H1 (cell line): ENCODE results near the gene OSBPL2. TPM values are rescaled to one million over a fixed set of nuclear protein-coding genes. Genes with fewer than 3 reads are reported as not detected.
A peak's percentile ranks its signal among the peaks of the same experiment; 100 is the strongest.

ENCODE experiments used
- CTCF ChIA-PET: fragments of 300-600 bp; sonication (Branson Sonifier 250); formaldehyde crosslinking; loops from one replicate; lab custom pipeline; 2021; ENCODE audit not compliant: partially characterized antibody; lab: Charles Lee
- POLR2A ChIA-PET: fragments of 300-600 bp; sonication (Branson Sonifier 250); formaldehyde crosslinking; loops from one replicate; lab custom pipeline; 2021; ENCODE audit warnings: inconsistent platforms; ENCODE audit not compliant: partially characterized antibody; lab: Charles Lee
- DNase-seq, 2 experiments: peaks; one replicate each; pipeline versions ENCODE4 v3.0.0 to v3.0.0-alpha.2; 2010 to 2022; ENCODE audit warnings: low spot score in 2 of 2, low read depth in 1 of 2, mixed read lengths in 1 of 2
- FAIRE-seq: peaks from 2 replicates; lab custom pipeline; 2011; peaks lifted over from hg19 to GRCh38; lab: Jason Lieb, UNC
- H2AFZ ChIP-seq: 2 replicates; pipeline ENCODE4 v1.8.1; 2012; ENCODE audit warnings: low read length, inconsistent platforms
- H2AK5ac ChIP-seq: 2 replicates; pipeline ENCODE4 v1.6.1; 2013; ENCODE audit warnings: low read depth, low read length
- H2BK120ac ChIP-seq: replicated peaks from 2 replicates; pipeline ENCODE3; 2013; ENCODE audit warnings: low read depth, low read length, inconsistent platforms
- H2BK12ac ChIP-seq: 2 replicates; pipeline ENCODE4 v1.6.1; 2013; ENCODE audit warnings: low read depth, low read length
- H2BK15ac ChIP-seq: 2 replicates; pipeline ENCODE4 v1.6.1; 2013; ENCODE audit warnings: low read length
- H2BK20ac ChIP-seq: 2 replicates; pipeline ENCODE4 v1.6.1; 2013; ENCODE audit warnings: low read length
- H2BK5ac ChIP-seq: 2 replicates; pipeline ENCODE4 v1.6.1; 2013; ENCODE audit warnings: low read depth, low read length
- H3K14ac ChIP-seq: 2 replicates; pipeline ENCODE4 v1.6.1; 2013; ENCODE audit warnings: inconsistent platforms; ENCODE audit not compliant: insufficient read length
- H3K18ac ChIP-seq: 2 replicates; pipeline ENCODE4 v1.6.1; 2013; ENCODE audit warnings: low read length; ENCODE audit errors: extremely low read depth
- H3K23ac ChIP-seq: 2 replicates; pipeline ENCODE4 v1.6.1; 2013; ENCODE audit warnings: inconsistent platforms; ENCODE audit not compliant: insufficient read length
- H3K23me2 ChIP-seq: 2 replicates; pipeline ENCODE4 v1.6.1; 2013; ENCODE audit warnings: low read depth, low read length
- H3K27ac ChIP-seq: 2 replicates; pipeline ENCODE4 v1.6.1; 2011; ENCODE audit warnings: low read depth, low read length, inconsistent platforms
- H3K27me3 ChIP-seq, 4 experiments: replicated peaks in 1 of 4; 1 replicate in 1 of 4; 2 replicates in 3 of 4; pipeline versions ENCODE4 v1.6.1 to v1.8.1; 2011 to 2013; ENCODE audit warnings: low read length in 3 of 4, mild to moderate bottlenecking in 3 of 4, inconsistent platforms in 2 of 4, mixed read lengths in 2 of 4, moderate library complexity in 1 of 4; ENCODE audit not compliant: control insufficient read depth in 3 of 4, insufficient read depth in 3 of 4; ENCODE audit errors: extremely low read depth in 1 of 4
- H3K36me3 ChIP-seq, 4 experiments: 2 replicates each; pipeline versions ENCODE4 v1.6.1 to v1.8.1; 2011 to 2013; ENCODE audit warnings: mild to moderate bottlenecking in 4 of 4, low read length in 3 of 4, moderate library complexity in 2 of 4, control low read depth in 1 of 4, inconsistent platforms in 1 of 4; ENCODE audit not compliant: insufficient read depth in 4 of 4, control insufficient read depth in 2 of 4
- H3K4ac ChIP-seq: replicated peaks from 2 replicates; pipeline ENCODE3; 2013; ENCODE audit warnings: low read length, low read depth, mixed read lengths, inconsistent platforms; ENCODE audit not compliant: insufficient read length
- H3K4me1 ChIP-seq, 4 experiments: replicated peaks in 1 of 4; 1 replicate in 1 of 4; 2 replicates in 3 of 4; pipeline versions ENCODE4 v1.6.1 to v1.8.1; 2011 to 2013; ENCODE audit warnings: low read length in 3 of 4, inconsistent platforms in 2 of 4, mixed read lengths in 1 of 4; ENCODE audit not compliant: insufficient read depth in 4 of 4, control insufficient read depth in 3 of 4
- H3K4me2 ChIP-seq, 2 experiments: 2 replicates each; pipeline versions ENCODE4 v1.6.1 to v1.8.1; 2011 to 2013; ENCODE audit warnings: low read depth in 2 of 2, low read length in 2 of 2, control low read depth in 1 of 2, inconsistent platforms in 1 of 2, mild to moderate bottlenecking in 1 of 2; ENCODE audit not compliant: insufficient read depth in 1 of 2
- H3K4me3 ChIP-seq, 4 experiments: fragments of 200-600, 300-600 bp in 1 of 4; sonication (generic), shearing (Covaris generic), sonication (Bioruptor Twin) in 1 of 4; 2 replicates each; pipeline versions ENCODE4 v1.5.1 to v1.8.1; 2011 to 2016; ENCODE audit warnings: low read length in 4 of 4, low read depth in 3 of 4, control low read depth in 2 of 4, inconsistent platforms in 2 of 4, mild to moderate bottlenecking in 2 of 4, mixed read lengths in 1 of 4, moderate library complexity in 1 of 4; ENCODE audit not compliant: insufficient read depth in 2 of 4; ENCODE audit errors: extremely low read depth in 1 of 4
- H3K56ac ChIP-seq: replicated peaks from 2 replicates; pipeline ENCODE3; 2013; ENCODE audit warnings: low read depth, mild to moderate bottlenecking, mixed read lengths, low read length, inconsistent platforms; ENCODE audit not compliant: insufficient read length
- H3K79me1 ChIP-seq: 2 replicates; pipeline ENCODE4 v1.6.1; 2013; ENCODE audit warnings: low read depth, low read length, control low read depth
- H3K79me2 ChIP-seq, 2 experiments: 2 replicates each; pipeline versions ENCODE4 v1.6.1 to v1.8.1; 2012 to 2013; ENCODE audit warnings: low read length in 2 of 2, mild to moderate bottlenecking in 2 of 2, inconsistent platforms in 1 of 2; ENCODE audit not compliant: insufficient read depth in 2 of 2, control insufficient read depth in 1 of 2
- H3K9ac ChIP-seq, 4 experiments: replicated peaks in 1 of 4; 1 replicate in 1 of 4; 2 replicates in 3 of 4; pipeline versions ENCODE4 v1.6.1 to v1.8.1; 2011 to 2013; ENCODE audit warnings: low read depth in 3 of 4, low read length in 3 of 4, control low read depth in 2 of 4, mild to moderate bottlenecking in 2 of 4, moderate library complexity in 2 of 4, inconsistent platforms in 1 of 4; ENCODE audit errors: extremely low read depth in 1 of 4
- H3K9me3 ChIP-seq, 2 experiments: 2 replicates each; pipeline versions ENCODE4 v1.6.1 to v1.8.1; 2012 to 2013; ENCODE audit warnings: mild to moderate bottlenecking in 2 of 2, moderate library complexity in 2 of 2, control low read depth in 1 of 2, inconsistent platforms in 1 of 2, low read depth in 1 of 2, low read length in 1 of 2, mixed read lengths in 1 of 2; ENCODE audit not compliant: insufficient read depth in 2 of 2
- H4K20me1 ChIP-seq, 2 experiments: replicated peaks in 1 of 2; 2 replicates each; pipeline versions ENCODE3 to v1.8.1; 2011 to 2013; ENCODE audit warnings: inconsistent platforms in 2 of 2, low read length in 2 of 2, mild to moderate bottlenecking in 1 of 2; ENCODE audit not compliant: insufficient read depth in 2 of 2, control insufficient read depth in 1 of 2
- H4K5ac ChIP-seq: 2 replicates; pipeline ENCODE4 v1.6.1; 2013; ENCODE audit warnings: low read length, low read depth, mixed read lengths, inconsistent platforms; ENCODE audit not compliant: insufficient read length
- H4K8ac ChIP-seq: 2 replicates; pipeline ENCODE4 v1.8.0; 2013; ENCODE audit warnings: mild to moderate bottlenecking, moderate library complexity, low read length, inconsistent platforms; ENCODE audit not compliant: insufficient read depth; ENCODE audit errors: extremely low read depth
- H4K91ac ChIP-seq: replicated peaks from 2 replicates; pipeline ENCODE3; 2013; ENCODE audit warnings: low read length, mixed read lengths, inconsistent platforms; ENCODE audit not compliant: insufficient read length
- CHD1 ChIP-seq: IDR thresholded peaks from 2 replicates; pipeline ENCODE4 v1.6.1; 2012; ENCODE audit warnings: low read depth, low read length, improper control_type of control experiment
- GTF2F1 ChIP-seq: IDR thresholded peaks from 2 replicates; pipeline ENCODE4 v1.6.1; 2012; ENCODE audit warnings: low read depth, low read length, improper control_type of control experiment, borderline replicate concordance
- HDAC2 ChIP-seq, 2 experiments: fragments of 300-600 bp in 1 of 2; sonication (generic) in 1 of 2; IDR thresholded peaks; 2 replicates each; pipeline ENCODE4 v1.6.1; 2011 to 2012; ENCODE audit warnings: low read depth in 2 of 2, low read length in 2 of 2, mild to moderate bottlenecking in 2 of 2, moderate library complexity in 2 of 2, borderline replicate concordance in 1 of 2, inconsistent platforms in 1 of 2
- PHF8 ChIP-seq: fragments of 200-600 bp; sonication (generic); conservative IDR thresholded peaks from 2 replicates; pipeline ENCODE4 v1.7.1; 2012; ENCODE audit warnings: low read depth, mild to moderate bottlenecking, inconsistent platforms, low read length, moderate library complexity
- RBBP5 ChIP-seq: IDR thresholded peaks from 2 replicates; pipeline ENCODE4 v1.7.1; 2012; ENCODE audit warnings: low read depth, mild to moderate bottlenecking, inconsistent platforms, low read length, moderate library complexity, borderline replicate concordance
- SAP30 ChIP-seq: fragments of 300-600 bp; sonication (generic); IDR thresholded peaks from 2 replicates; pipeline ENCODE4 v1.7.1; 2012; ENCODE audit warnings: low read length, moderate library complexity, mild to moderate bottlenecking, inconsistent platforms; ENCODE audit not compliant: insufficient read depth, insufficient replicate concordance
- SP2 ChIP-seq: IDR thresholded peaks from 2 replicates; pipeline ENCODE4 v1.6.1; 2012; ENCODE audit warnings: mild to moderate bottlenecking, low read length, inconsistent platforms
- SP4 ChIP-seq: IDR thresholded peaks from 2 replicates; pipeline ENCODE4 v1.6.1; 2012; ENCODE audit warnings: low read length, inconsistent platforms
- SUZ12 ChIP-seq: fragments of 200-600 bp; sonication (generic); IDR thresholded peaks from 2 replicates; pipeline ENCODE4 v1.6.1; 2012; ENCODE audit warnings: mild to moderate bottlenecking, inconsistent platforms, low read length, moderate library complexity, mixed read lengths
- TAF7 ChIP-seq: optimal IDR thresholded peaks from 2 replicates; pipeline ENCODE3; 2011; ENCODE audit warnings: low read depth, mild to moderate bottlenecking, inconsistent platforms, low read length, moderate library complexity, borderline replicate concordance
- TCF12 ChIP-seq: IDR thresholded peaks from 2 replicates; pipeline ENCODE4 v1.6.1; 2011; ENCODE audit warnings: low read depth, mild to moderate bottlenecking, low read length
- WGBS, 2 experiments: shearing (Covaris generic) in 1 of 2; methylation state at CpG; one replicate each; pipeline versions ENCODE4 v1.1.6 to v1.1.7; 2013 to 2015; ENCODE audit warnings: low lambda C conversion rate in 2 of 2, mixed read lengths in 2 of 2, inconsistent platforms in 1 of 2, low coverage in 1 of 2, missing lambda C conversion rate in 1 of 2; ENCODE audit not compliant: insufficient replicate concordance in 2 of 2, insufficient coverage in 1 of 2, insufficient read length in 1 of 2; ENCODE audit errors: extremely low coverage in 1 of 2, missing lambda C conversion rate in 1 of 2; 5-methylcytosine and 5-hydroxymethylcytosine counted together
- polyA plus RNA-seq, 7 experiments: library from polyadenylated mRNA; depleted of rRNA in 3 of 7; stranded (reverse) in 5 of 7; unstranded in 2 of 7; fragments of >200 nt in 5 of 7; fragments of 200-250 nt in 2 of 7; gene quantifications; 1 replicate in 5 of 7; 2 replicates in 1 of 7; 4 replicates in 1 of 7; pipeline versions ENCODE4 v1.2.1 to v1.2.3, GENCODE V29; 2011 to 2013; ENCODE audit warnings: missing spikeins in 2 of 7, mixed read lengths in 2 of 7
- total RNA-seq: library from RNA; stranded (reverse); fragmentation: NEBNext Ultra II Directional; extraction: Animal tissue kit (Norgen Biotek cat#: 25700); gene quantifications from 2 replicates; pipeline ENCODE4 v1.2.1, GENCODE V29; 2021

Gene OSBPL2
- total and polyA plus RNA-seq, 2 of the 8 experiments (the other 6 are each of a cell fraction or from before 2014, with no cell fraction given), result 11.7 to 42.4 TPM

GRCh38 chr20:62225820-62226635 lies 12.3 kb upstream of the OSBPL2 start:
- no peak overlapping the region for H2AK5ac ChIP-seq
- no peak for TF ChIP-seq SUZ12
- TF ChIP-seq TCF12, result no peak
- TF ChIP-seq TAF7, result no peak
- no peak for TF ChIP-seq HDAC2 (IDR thresholded peaks at IDR 0.05; ENCODE audit: borderline replicate concordance in 1 of 2, low read depth in 2 of 2, low read length in 2 of 2)
- no peak for TF ChIP-seq CHD1
- TF ChIP-seq PHF8, result no peak
- TF ChIP-seq SAP30, result no peak
- no peak for TF ChIP-seq SP4
- TF ChIP-seq RBBP5, result no peak
- TF ChIP-seq GTF2F1, result no peak
- no peak for TF ChIP-seq SP2

More at GRCh38 chr20:62225820-62226635, 12.3 kb upstream of the OSBPL2 start:
- H3K4me1 ChIP-seq, result peaks cover 0 to 15% (median 11%) of the 10 kb centered on the region in 4 experiments; a peak in 6 of 7 replicates
- H3K56ac ChIP-seq, result no peak overlapping the region
- H2BK5ac ChIP-seq, result no peak overlapping the region
- no peak overlapping the region for H3K4me3 ChIP-seq
- no peak overlapping the region for H4K91ac ChIP-seq
- no peak overlapping the region for H2BK12ac ChIP-seq
- peaks cover 0 to 21% of the 10 kb centered on the region in 2 experiments for H4K20me1 ChIP-seq
- DNase-seq, result no peak
- H3K4me2 ChIP-seq, result no peak overlapping the region
- no peak overlapping the region for H2BK15ac ChIP-seq
- no peak overlapping the region for H3K23ac ChIP-seq
- H3K9ac ChIP-seq, result no peak overlapping the region
- 87% methylated on average over 16 of the region's 17 CpGs; no CpG with 5 or more reads in 1 of the 2 experiments for WGBS, 2 experiments
- H3K36me3 ChIP-seq, result no peaks in the 10 kb centered on the region
- 0 out of 2 replicates have a peak, but pooled peaks cover 2% of the 10 kb centered on the region for H3K79me1 ChIP-seq
- FAIRE-seq, result no peak
- H3K79me2 ChIP-seq, result no peaks in the 10 kb centered on the region
- H3K9me3 ChIP-seq, result peaks cover 0 to 3% of the 10 kb centered on the region in 2 experiments; a peak in 1 of 4 replicates
- H3K14ac ChIP-seq, result no peak overlapping the region
- H3K18ac ChIP-seq, result no peak overlapping the region
- H2AFZ ChIP-seq, result no peak overlapping the region
- peaks cover 21% of the 10 kb centered on the region for H3K23me2 ChIP-seq
- H3K27ac ChIP-seq, result no peak overlapping the region
- H2BK120ac ChIP-seq, result no peak overlapping the region
- CTCF ChIA-PET, result interaction anchor here (0.6 to 1.8 kb wide), 4 partner anchors 10 to 167 kb away, joined by 3 read pairs; no protein-coding TSS in a partner anchor
- no peak overlapping the region for H3K4ac ChIP-seq
- no peak overlapping the region for H4K5ac ChIP-seq
- POLR2A ChIA-PET, result interaction anchor here (2.0 to 2.2 kb wide), 2 partner anchors 9 to 12 kb away, joined by 6 to 7 read pairs; partner anchors contain the start of gene OSBPL2
- H3K27me3 ChIP-seq, result peaks cover 0 to 33% (median 17%) of the 10 kb centered on the region in 4 experiments; a peak in 6 of 7 replicates
- peak overlapping the region; percentile 3; the same call in 1 of the 2 replicates for H4K8ac ChIP-seq
- H2BK20ac ChIP-seq, result no peak overlapping the region
